B cell (primary cell): ENCODE results near the gene LNPK. TPM values are rescaled to one million over a fixed set of nuclear protein-coding genes. Genes with fewer than 3 reads are reported as not detected.

Source experiments
- ATAC-seq: fragments of 200-7000 bp; cut with Tn5 transposase; one replicate; pipeline ENCODE4 v1.10.0; 2021; ENCODE audit warnings: low read depth, mild to moderate bottlenecking, moderate number of reproducible peaks, moderate library complexity
- CTCF ChIA-PET: fragments of 350-600 bp; sonication (Branson Sonifier 250); formaldehyde crosslinking; loops from one replicate; lab custom pipeline; 2021; ENCODE audit warnings: antibody characterized with exemption, inconsistent platforms; lab: Charles Lee
- POLR2A ChIA-PET: fragments of 350-600 bp; sonication (Branson Sonifier 250); formaldehyde crosslinking; loops from one replicate; lab custom pipeline; 2021; ENCODE audit warnings: antibody characterized with exemption; lab: Charles Lee
- DNase-seq: peaks from one replicate; pipeline ENCODE4 v3.0.0; 2013
- H2AFZ ChIP-seq: 2 replicates; pipeline ENCODE4 v1.6.1; 2012; ENCODE audit warnings: mild to moderate bottlenecking, low read depth, low read length; ENCODE audit not compliant: insufficient read depth, poor library complexity, severe bottlenecking
- H3K27ac ChIP-seq, 2 donors: 1 replicate in 1 of 2; 2 replicates in 1 of 2; pipeline ENCODE4 v1.5.1; 2012 to 2013; ENCODE audit warnings: low read length in 2 of 2, mild to moderate bottlenecking in 2 of 2, moderate library complexity in 1 of 2
- H3K27me3 ChIP-seq, 4 experiments: fragments of 200-600 bp in 1 of 4; sonication (generic) in 1 of 4; replicated peaks in 1 of 4; 1 replicate in 2 of 4; 2 replicates in 2 of 4; pipeline versions ENCODE4 v1.6.1 to v1.7.0; 2013 to 2016; ENCODE audit warnings: low read length in 3 of 4, mild to moderate bottlenecking in 2 of 4, mixed read lengths in 1 of 4, moderate library complexity in 1 of 4; ENCODE audit not compliant: insufficient read depth in 4 of 4, control insufficient read depth in 3 of 4; ENCODE audit errors: control extremely low read depth in 1 of 4
- H3K36me3 ChIP-seq, 2 experiments: replicated peaks in 1 of 2; 1 replicate in 1 of 2; 2 replicates in 1 of 2; pipeline versions ENCODE4 v1.6.1 to v1.7.1; 2013; ENCODE audit warnings: low read length in 1 of 2; ENCODE audit not compliant: insufficient read depth in 2 of 2, control insufficient read depth in 1 of 2; ENCODE audit errors: control extremely low read depth in 1 of 2, extremely low read depth in 1 of 2
- H3K4me1 ChIP-seq, 2 donors: fragments of 200-600 bp in 1 of 2; sonication (generic) in 1 of 2; 1 replicate in 1 of 2; 2 replicates in 1 of 2; pipeline versions ENCODE4 v1.5.1 to v1.6.1; 2013 to 2017; ENCODE audit warnings: low read length in 2 of 2; ENCODE audit not compliant: control insufficient read depth in 2 of 2, insufficient read depth in 2 of 2
- H3K4me2 ChIP-seq: replicated peaks from 2 replicates; pipeline ENCODE3; 2012; ENCODE audit warnings: mild to moderate bottlenecking, low read depth, low read length; ENCODE audit not compliant: poor library complexity, severe bottlenecking
- H3K4me3 ChIP-seq, 5 experiments: fragments of 200-600 bp in 1 of 5; sonication (generic) in 1 of 5; 1 replicate in 3 of 5; 2 replicates in 2 of 5; pipeline versions ENCODE4 v1.5.1 to v1.7.0; 2011 to 2016; ENCODE audit warnings: low read length in 4 of 5, mild to moderate bottlenecking in 4 of 5, low read depth in 2 of 5, control low read depth in 1 of 5, moderate library complexity in 1 of 5; ENCODE audit not compliant: insufficient read depth in 1 of 5; ENCODE audit errors: control extremely low read depth in 1 of 5, extremely low read depth in 1 of 5
- H3K79me2 ChIP-seq: fragments of 200-600 bp; sonication (generic); one replicate; pipeline ENCODE4 v1.6.0; 2016; ENCODE audit warnings: low read length; ENCODE audit not compliant: control insufficient read depth, insufficient read depth
- H3K9ac ChIP-seq: fragments of 200-600 bp; sonication (generic); 2 replicates; pipeline ENCODE4 v1.6.1; 2017; ENCODE audit warnings: mild to moderate bottlenecking, low read length, moderate library complexity
- H3K9me3 ChIP-seq, 3 donors: one replicate each; pipeline versions ENCODE4 v1.6.1 to v1.7.1; 2013; ENCODE audit warnings: low read length in 2 of 3; ENCODE audit not compliant: control insufficient read depth in 2 of 3, insufficient read depth in 1 of 3; ENCODE audit errors: control extremely low read depth in 1 of 3
- H4K20me1 ChIP-seq: 2 replicates; pipeline ENCODE4 v1.6.0; 2012; ENCODE audit warnings: mild to moderate bottlenecking, low read length; ENCODE audit not compliant: insufficient read depth, control insufficient read depth, poor library complexity, severe bottlenecking
- H3K27ac Mint-ChIP-seq: one replicate; pipeline ENCODE4 v1.8.0; 2021; ENCODE audit warnings: mixed read lengths
- H3K27me3 Mint-ChIP-seq: one replicate; pipeline ENCODE4 v1.8.0; 2021; ENCODE audit warnings: mixed read lengths
- H3K4me1 Mint-ChIP-seq: one replicate; pipeline ENCODE4 v1.8.0; 2021; ENCODE audit warnings: mixed read lengths
- H3K4me3 Mint-ChIP-seq: one replicate; pipeline ENCODE4 v1.8.0; 2021; ENCODE audit warnings: mixed read lengths
- H3K9me3 Mint-ChIP-seq: one replicate; pipeline ENCODE4 v1.8.0; 2022; ENCODE audit warnings: mixed read lengths; ENCODE audit not compliant: insufficient read depth
- CTCF ChIP-seq: fragments of 200-600 bp; IDR thresholded peaks from one replicate; pipeline ENCODE4 v1.8.0; 2022; ENCODE audit warnings: antibody characterized with exemption, mild to moderate bottlenecking
- EZH2 ChIP-seq: IDR thresholded peaks from 2 replicates; pipeline ENCODE4 v1.6.1; 2012; ENCODE audit warnings: borderline replicate concordance, low read depth, mild to moderate bottlenecking, moderate library complexity, low read length; ENCODE audit not compliant: insufficient read depth, poor library complexity, severe bottlenecking
- WGBS: methylation state at CpG from one replicate; pipeline ENCODE4 v1.1.5; 2013; ENCODE audit warnings: missing lambda C conversion rate; ENCODE audit not compliant: insufficient coverage; 5-methylcytosine and 5-hydroxymethylcytosine counted together
- intact Hi-C: fragments of 100-400 bp; cut with micrococcal nuclease; formaldehyde crosslinking; loops from one replicate; pipeline ENCODE4 v1.10.0; 2022
- polyA plus RNA-seq: library from polyadenylated mRNA; depleted of rRNA; stranded (reverse); fragments of >200 nt; gene quantifications from 2 replicates; pipeline ENCODE4 v1.2.3, GENCODE V29; 2012
- total RNA-seq, 2 donors: library from RNA; stranded (reverse); fragments of 120-200 nt in 1 of 2; gene quantifications; 1 replicate in 1 of 2; 2 replicates in 1 of 2; pipeline versions ENCODE4 v1.2.3 to v1.2.4, GENCODE V29; 2013 to 2022

The LNPK gene
- total and polyA plus RNA-seq, 2 donors (not counting 1 experiment from before 2014, with no cell fraction given), result 3.2 to 15.9 TPM

DNA sequence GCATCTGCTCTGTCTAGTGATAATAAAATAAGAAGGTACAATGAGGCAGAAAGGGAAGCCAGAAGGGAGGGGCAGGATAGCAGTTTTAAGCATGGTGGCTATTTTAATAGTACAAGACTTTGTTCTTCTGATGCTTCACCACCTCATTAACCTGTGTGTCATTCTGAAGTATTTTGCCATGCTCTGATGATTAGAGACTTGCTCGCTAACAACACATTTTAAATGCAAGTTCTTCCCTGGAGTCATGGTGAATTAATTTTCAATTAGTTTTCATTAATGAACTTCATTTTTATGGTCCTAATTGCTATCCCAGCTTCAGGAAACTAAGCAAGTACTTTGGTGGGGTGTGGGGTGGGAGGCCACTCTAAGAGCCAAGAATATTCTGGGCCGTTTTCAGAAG is 25.7 kb upstream of the LNPK start:
- peaks cover 23% of the 10 kb centered on the region for H3K27me3 Mint-ChIP-seq
- ATAC-seq, result no peak

GRCh38 chr2:176025932-176026331 is 23.9 kb upstream of the LNPK start:
- WGBS, result 100% methylated on average over 1 of the region's 4 CpGs

More for the DNA sequence above, 25.7 kb upstream of the LNPK start:
- Mint-ChIP-seq H3K4me1 (no peaks in the 10 kb centered on the region), H3K9me3 (no peaks in the 10 kb centered on the region), H3K4me3 (no peak overlapping the region), H3K27ac (no peak overlapping the region)
- WGBS, result no CpG with 5 or more reads among the region's 2 CpGs
- Histone ChIP-seq H2AFZ (no peak overlapping the region), H3K4me3 (no peak overlapping the region), H3K9ac (no peak overlapping the region), H3K4me1 (no peaks in the 10 kb centered on the region), H3K9me3 (no peaks in the 10 kb centered on the region), H4K20me1 (no peaks in the 10 kb centered on the region), H3K4me2 (no peak overlapping the region), H3K36me3 (no peaks in the 10 kb centered on the region), H3K27ac (no peak overlapping the region), H3K79me2 (no peaks in the 10 kb centered on the region), H3K27me3 (peaks cover 0 to 7% (median 3%) of the 10 kb centered on the region in 4 experiments)
- no peak for DNase-seq
- CTCF ChIA-PET, result no interaction called here
- TF ChIP-seq CTCF (no peak), EZH2 (no peak)
- intact Hi-C loops, result no loop called here
- POLR2A ChIA-PET, result no interaction called here

More at GRCh38 chr2:176025932-176026331, 23.9 kb upstream of the LNPK start:
- no peaks in the 10 kb centered on the region for H3K4me1 ChIP-seq
- no peak for TF ChIP-seq CTCF
- TF ChIP-seq EZH2, result no peak
- H3K4me3 Mint-ChIP-seq, result no peak overlapping the region
- H3K36me3 ChIP-seq, result no peaks in the 10 kb centered on the region
- ChIA-PET POLR2A (no interaction called here), CTCF (no interaction called here)
- no peaks in the 10 kb centered on the region for H3K9me3 Mint-ChIP-seq
- H3K9me3 ChIP-seq, result no peaks in the 10 kb centered on the region
- H4K20me1 ChIP-seq, result no peaks in the 10 kb centered on the region
- peaks cover 0 to 7% (median 3%) of the 10 kb centered on the region in 4 experiments for H3K27me3 ChIP-seq
- H3K4me2 ChIP-seq, result no peak overlapping the region
- no peak overlapping the region for H3K27ac ChIP-seq
- no peak overlapping the region for H3K27ac Mint-ChIP-seq
- H2AFZ ChIP-seq, result no peak overlapping the region
- no peak for ATAC-seq
- no peaks in the 10 kb centered on the region for H3K4me1 Mint-ChIP-seq
- no peak for DNase-seq
- H3K4me3 ChIP-seq, result no peak overlapping the region
- H3K27me3 Mint-ChIP-seq, result peaks cover 31% of the 10 kb centered on the region
- no peak overlapping the region for H3K9ac ChIP-seq
- H3K79me2 ChIP-seq, result no peaks in the 10 kb centered on the region
- intact Hi-C loops, result no loop called here
